ENCODE results near the gene C19orf53. TPM values are rescaled to one million over a fixed set of nuclear protein-coding genes. Genes with fewer than 3 reads are reported as not detected.
"Not testable (repeated sequence)": the region's sequence is repeated elsewhere in the genome, so short reads cannot be mapped to it uniquely, and the experiment has no call there.

Gene C19orf53
- total RNA-seq, 3 donors from 2014 or later = 47.8 to 49.5 (median 49.3) TPM

DNA sequence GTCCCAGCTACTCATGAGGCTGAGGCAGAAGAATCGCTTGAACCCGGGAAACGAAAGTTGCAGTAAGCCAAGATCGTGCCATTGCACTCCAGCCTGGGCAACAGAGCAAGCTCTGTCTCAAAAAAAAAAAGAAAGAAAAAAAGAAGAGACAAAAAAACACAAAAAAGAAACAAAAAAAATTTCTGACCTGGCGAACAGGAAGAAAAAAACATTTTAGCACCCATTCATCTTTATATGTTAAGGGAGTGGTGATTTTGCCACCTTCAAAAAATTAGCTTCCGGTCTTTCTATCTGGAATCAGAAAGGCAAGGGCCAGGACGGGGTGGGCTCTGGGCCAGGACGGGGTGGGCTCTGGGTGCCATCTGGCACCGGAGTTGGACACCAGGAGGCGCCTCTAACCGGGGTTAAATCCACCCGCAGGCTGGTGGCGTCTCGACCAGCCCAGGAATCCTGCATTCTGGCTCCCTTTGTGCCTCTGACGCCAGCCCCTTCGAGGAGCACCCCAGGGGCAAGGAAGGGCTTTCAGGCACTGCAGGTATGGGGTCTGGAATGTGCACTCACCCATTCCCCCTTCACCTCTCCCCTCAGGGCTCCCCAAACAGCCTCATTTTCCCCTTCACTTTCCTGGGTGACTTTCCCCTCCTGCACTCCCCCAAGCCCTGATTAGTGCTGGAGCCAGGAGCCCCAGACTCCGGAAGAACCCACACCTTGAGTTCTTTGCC lies 10.6 kb downstream of the C19orf53 start:
- peaks cover 21% of the 10 kb centered on the region for H3K4me1 ChIP-seq (ENCODE audit: low read depth)
- DNase-seq (peak; percentile 82 to 84 (median 84)), ATAC-seq (peak; percentile 72)
- TF ChIP-seq, protein P1, sequence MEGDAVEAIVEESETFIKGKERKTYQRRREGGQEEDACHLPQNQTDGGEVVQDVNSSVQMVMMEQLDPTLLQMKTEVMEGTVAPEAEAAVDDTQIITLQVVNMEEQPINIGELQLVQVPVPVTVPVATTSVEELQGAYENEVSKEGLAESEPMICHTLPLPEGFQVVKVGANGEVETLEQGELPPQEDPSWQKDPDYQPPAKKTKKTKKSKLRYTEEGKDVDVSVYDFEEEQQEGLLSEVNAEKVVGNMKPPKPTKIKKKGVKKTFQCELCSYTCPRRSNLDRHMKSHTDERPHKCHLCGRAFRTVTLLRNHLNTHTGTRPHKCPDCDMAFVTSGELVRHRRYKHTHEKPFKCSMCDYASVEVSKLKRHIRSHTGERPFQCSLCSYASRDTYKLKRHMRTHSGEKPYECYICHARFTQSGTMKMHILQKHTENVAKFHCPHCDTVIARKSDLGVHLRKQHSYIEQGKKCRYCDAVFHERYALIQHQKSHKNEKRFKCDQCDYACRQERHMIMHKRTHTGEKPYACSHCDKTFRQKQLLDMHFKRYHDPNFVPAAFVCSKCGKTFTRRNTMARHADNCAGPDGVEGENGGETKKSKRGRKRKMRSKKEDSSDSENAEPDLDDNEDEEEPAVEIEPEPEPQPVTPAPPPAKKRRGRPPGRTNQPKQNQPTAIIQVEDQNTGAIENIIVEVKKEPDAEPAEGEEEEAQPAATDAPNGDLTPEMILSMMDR (IDR thresholded peaks at IDR 0.05) = peak; percentile 43
- no peaks in the 10 kb centered on the region for H3K36me3 ChIP-seq (ENCODE audit: low read depth)
- intact Hi-C loops (cut with DNase I, micrococcal nuclease) = loop anchor here (5.0 kb wide), 1 partner anchor 77 kb away; no protein-coding TSS in a partner anchor
- no peak overlapping the region for H3K4me3 ChIP-seq
- H3K9me3 ChIP-seq = no peaks in the 10 kb centered on the region

DNA sequence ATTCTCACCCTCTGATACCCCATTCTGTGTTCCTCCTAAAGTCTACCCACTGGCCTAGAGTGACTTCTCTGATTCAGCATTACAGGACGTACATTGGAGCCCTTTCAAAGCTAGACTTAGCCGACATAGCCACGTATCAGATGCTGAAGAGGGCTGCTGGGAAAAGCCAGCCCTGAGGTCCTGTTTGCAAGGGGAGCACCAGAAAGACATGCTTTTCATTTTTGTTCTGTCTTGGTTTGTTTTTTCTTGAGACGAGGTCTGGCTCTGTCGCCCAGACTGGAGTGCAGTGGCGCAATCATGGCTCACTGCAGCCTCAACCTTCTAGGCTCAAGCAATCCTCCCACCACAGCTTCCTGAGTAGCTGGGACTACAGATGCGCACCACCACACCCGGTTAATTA lies 14.7 kb downstream of the C19orf53 start:
- TF ChIP-seq, protein P1 (IDR thresholded peaks at IDR 0.05) = no peak
- intact Hi-C loops (cut with DNase I, micrococcal nuclease) = loop anchor here in 1 of 2 donors (5.0 kb wide), 1 partner anchor 73 kb away; no protein-coding TSS in a partner anchor
- DNase-seq (no peak), ATAC-seq (no peak)
- H3K9me3 ChIP-seq = no peaks in the 10 kb centered on the region
- H3K4me1 ChIP-seq (ENCODE audit: low read depth) = peaks cover 13% of the 10 kb centered on the region
- H3K36me3 ChIP-seq (ENCODE audit: low read depth) = no peaks in the 10 kb centered on the region
- no peak overlapping the region for H3K4me3 ChIP-seq

DNA sequence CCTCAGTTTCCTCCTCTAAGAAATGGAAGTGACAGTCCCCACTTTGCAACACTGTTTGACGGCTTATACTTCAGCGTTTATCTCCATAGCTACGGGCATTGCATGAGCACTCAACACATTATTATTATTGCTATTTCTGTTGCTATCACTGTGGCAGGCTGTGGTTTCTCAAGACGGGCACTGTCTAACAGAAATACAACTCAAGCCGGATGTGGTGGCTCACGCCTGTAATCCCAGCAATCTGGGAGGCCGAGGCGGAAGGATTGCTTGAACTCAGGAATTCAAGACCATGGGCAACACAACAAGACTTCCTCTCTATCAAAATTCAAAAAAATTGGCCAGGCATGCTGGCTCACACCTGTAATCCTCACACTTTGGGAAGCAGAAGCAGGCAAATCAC lies 16.1 kb downstream of the C19orf53 start:
- no peak for ATAC-seq
- DNase-seq = no peak
- Histone ChIP-seq H3K36me3 (ENCODE audit: low read depth) (no peaks in the 10 kb centered on the region), H3K4me1 (ENCODE audit: low read depth) (peaks cover 4% of the 10 kb centered on the region), H3K4me3 (no peak overlapping the region), H3K9me3 (no peaks in the 10 kb centered on the region)
- TF ChIP-seq, protein P1 (IDR thresholded peaks at IDR 0.05) = no peak
- intact Hi-C loops (cut with DNase I, micrococcal nuclease) = no loop called here

DNA sequence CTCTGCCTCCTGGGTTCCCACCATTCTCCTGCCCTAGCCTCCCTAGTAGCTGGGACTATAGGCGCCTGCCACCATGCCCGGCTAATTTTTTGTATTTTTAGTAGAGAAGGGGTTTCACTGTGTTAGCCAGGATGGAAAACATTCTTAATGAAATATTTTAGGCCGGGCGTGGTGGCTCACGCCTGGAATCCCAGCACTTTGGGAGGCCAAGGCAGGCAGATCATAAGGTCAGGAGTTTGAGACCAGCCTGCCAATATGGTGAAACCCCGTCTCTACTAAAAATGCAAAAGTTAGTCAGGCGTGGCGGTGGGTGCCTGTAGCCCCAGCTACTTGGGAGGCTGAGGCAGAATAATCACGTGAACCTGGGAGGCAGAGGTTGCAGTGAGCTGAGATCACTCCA lies 19.1 kb downstream of the C19orf53 start:
- intact Hi-C loops (cut with DNase I, micrococcal nuclease); H3K4me3 ChIP-seq; H3K36me3 ChIP-seq (ENCODE audit: low read depth); ATAC-seq; DNase-seq; H3K9me3 ChIP-seq: not testable (repeated sequence)
- H3K4me1 ChIP-seq (ENCODE audit: low read depth) = peaks cover 13% of the 10 kb centered on the region

DNA sequence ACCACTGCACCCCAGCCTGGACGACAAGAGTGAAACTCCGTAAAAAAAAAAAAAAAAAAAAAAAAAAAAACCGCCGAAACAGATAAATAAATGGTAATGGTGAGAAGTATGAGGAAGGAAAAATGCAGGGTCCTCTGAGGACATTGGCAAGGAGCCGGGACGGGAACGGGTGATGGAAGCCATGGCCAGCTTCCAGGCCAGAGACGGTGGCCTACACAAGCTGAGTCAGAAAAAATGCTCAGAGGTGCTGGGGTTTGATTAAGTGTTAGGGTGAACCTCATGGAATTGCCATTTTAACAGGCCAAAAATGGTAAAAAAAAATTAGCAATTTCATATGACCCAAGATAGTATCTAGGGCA lies 20.1 kb downstream of the C19orf53 start:
- H3K36me3 ChIP-seq (ENCODE audit: low read depth) = no peaks in the 10 kb centered on the region
- intact Hi-C loops (cut with DNase I, micrococcal nuclease) = no loop called here
- TF ChIP-seq, protein P1 (IDR thresholded peaks at IDR 0.05) = no peak
- DNase-seq (peak; percentile 76 to 80 (median 77)), ATAC-seq (peak; percentile 1)
- H3K9me3 ChIP-seq = no peaks in the 10 kb centered on the region
- H3K4me3 ChIP-seq = peak overlapping the region; percentile 36
- H3K4me1 ChIP-seq (ENCODE audit: low read depth) = peaks cover 13% of the 10 kb centered on the region

DNA sequence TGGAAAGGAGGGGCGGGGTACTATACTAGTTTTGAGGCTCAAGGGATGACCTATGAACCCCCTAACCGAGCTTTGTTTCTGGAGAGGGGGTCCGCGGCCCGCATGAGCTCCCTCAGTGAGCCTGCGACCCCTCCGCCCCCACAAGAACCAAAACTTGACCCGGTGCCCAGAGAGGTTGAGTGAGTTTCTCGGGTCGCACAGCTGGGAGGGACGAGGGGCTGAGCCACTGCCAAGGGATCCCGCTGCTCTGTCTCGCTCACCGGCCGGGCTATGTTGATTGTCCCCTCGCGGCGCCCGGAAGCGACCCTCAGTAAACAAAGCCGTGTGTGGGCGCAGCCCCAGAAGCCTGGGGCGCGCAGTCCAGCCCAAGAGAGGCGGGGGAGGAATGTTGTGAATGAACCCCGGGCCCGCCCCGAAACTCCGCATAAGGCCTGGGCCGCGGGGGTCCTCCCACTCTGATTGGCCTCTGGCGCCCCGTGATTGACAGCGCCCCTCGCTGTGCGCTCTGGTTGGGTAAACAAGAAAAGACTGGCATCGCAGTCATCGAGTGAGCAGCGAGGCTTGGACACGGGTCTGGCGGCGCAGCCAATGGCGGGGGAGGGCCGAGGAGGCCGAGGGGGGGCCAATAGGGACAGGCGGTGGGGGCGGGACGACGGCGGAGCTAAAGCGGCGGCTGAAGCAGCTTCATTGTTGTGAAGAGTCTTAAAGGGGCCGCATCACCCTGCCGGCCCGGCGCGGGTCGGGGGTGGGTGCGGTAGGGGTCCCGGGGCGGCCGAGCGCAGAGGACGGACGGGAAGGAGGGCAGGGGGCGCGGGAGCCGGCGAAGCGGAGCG lies 20.7 kb downstream of the C19orf53 start, which contains the start of gene ZSWIM4:
TSS of gene ZSWIM4 (plus strand) at position 687 of the 833 bp plus-strand sequence. CDS start 206 bp downstream, outside the sequence.
- peak within 1 kb of the TSS; percentile 78 for H3K4me3 ChIP-seq
- no peaks in the 10 kb centered on the region for H3K9me3 ChIP-seq
- peaks cover 11% of the 10 kb centered on the region for H3K4me1 ChIP-seq (ENCODE audit: low read depth)
- peak; percentile 98 to 99 (median 99) for DNase-seq
- no peaks in the 10 kb centered on the region for H3K36me3 ChIP-seq (ENCODE audit: low read depth)
- intact Hi-C loops (cut with DNase I, micrococcal nuclease) = no loop called here
- peak; percentile 98 for ATAC-seq
- TF ChIP-seq, protein P1 (IDR thresholded peaks at IDR 0.05) = no peak
